Upper lobe of left lung (tissue), 4 donors: Measurements from ENCODE around the gene PPP2R3B.

Experiments
- CTCF ChIP-seq, 6 experiments: fragments of 450-650 bp in 4 of 6; fragments of 200-600 bp in 2 of 6; sonication (generic) in 2 of 6; IDR thresholded peaks; one replicate each; pipeline ENCODE4 v1.5.1; 2016 to 2019; ENCODE audit warnings: antibody characterized with exemption in 6 of 6
- POLR2A ChIP-seq, 4 donors: fragments of 450-650 bp; IDR thresholded peaks; one replicate each; pipeline ENCODE4 v1.5.1; 2016 to 2017; ENCODE audit warnings: antibody characterized with exemption in 4 of 4, mild to moderate bottlenecking in 2 of 4
- POLR2AphosphoS5 ChIP-seq, 2 donors: sonication (generic); formaldehyde crosslinking; IDR thresholded peaks; one replicate each; pipeline ENCODE4 v1.5.1; 2017; ENCODE audit warnings: antibody characterized with exemption in 2 of 2

- TF ChIP-seq CTCF (IDR thresholded peaks at IDR 0.05) (no peak), POLR2A (IDR thresholded peaks at IDR 0.05) (no peak), POLR2AphosphoS5 (IDR thresholded peaks at IDR 0.05) (no peak)
Observed at GRCh38 chrX:373641-374471, 12.9 kb downstream of the PPP2R3B start.
